ENCODE results near the gene STRA8.

DNA sequence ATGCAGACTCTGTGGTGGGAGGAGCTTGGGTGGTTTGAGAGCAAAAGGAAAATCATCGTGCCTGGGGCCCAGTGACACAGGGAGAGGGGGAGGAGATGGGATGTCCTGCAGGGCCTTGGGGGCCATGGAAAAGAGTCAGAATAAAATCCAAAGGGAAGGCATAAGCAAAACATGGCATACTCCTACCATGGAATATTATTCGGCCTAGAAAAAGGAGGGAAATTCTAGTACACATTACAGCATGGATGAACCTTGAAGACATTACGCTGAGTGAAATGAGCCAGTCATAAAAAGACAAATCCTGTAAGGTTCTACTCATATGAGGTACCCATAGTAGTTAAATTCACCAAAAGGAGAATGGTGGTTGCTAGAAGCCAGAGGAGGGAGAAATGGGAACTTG, 38.7 kb downstream of the STRA8 start:
- TF ChIP-seq, protein P1, sequence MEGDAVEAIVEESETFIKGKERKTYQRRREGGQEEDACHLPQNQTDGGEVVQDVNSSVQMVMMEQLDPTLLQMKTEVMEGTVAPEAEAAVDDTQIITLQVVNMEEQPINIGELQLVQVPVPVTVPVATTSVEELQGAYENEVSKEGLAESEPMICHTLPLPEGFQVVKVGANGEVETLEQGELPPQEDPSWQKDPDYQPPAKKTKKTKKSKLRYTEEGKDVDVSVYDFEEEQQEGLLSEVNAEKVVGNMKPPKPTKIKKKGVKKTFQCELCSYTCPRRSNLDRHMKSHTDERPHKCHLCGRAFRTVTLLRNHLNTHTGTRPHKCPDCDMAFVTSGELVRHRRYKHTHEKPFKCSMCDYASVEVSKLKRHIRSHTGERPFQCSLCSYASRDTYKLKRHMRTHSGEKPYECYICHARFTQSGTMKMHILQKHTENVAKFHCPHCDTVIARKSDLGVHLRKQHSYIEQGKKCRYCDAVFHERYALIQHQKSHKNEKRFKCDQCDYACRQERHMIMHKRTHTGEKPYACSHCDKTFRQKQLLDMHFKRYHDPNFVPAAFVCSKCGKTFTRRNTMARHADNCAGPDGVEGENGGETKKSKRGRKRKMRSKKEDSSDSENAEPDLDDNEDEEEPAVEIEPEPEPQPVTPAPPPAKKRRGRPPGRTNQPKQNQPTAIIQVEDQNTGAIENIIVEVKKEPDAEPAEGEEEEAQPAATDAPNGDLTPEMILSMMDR (IDR thresholded peaks at IDR 0.05), result no peak
- no peak for TF ChIP-seq POLR2A (IDR thresholded peaks at IDR 0.05)

Data from right lobe of liver (tissue), 4 donors.